ENCODE measurements around the gene RAB22A.

Gene RAB22A

DNA sequence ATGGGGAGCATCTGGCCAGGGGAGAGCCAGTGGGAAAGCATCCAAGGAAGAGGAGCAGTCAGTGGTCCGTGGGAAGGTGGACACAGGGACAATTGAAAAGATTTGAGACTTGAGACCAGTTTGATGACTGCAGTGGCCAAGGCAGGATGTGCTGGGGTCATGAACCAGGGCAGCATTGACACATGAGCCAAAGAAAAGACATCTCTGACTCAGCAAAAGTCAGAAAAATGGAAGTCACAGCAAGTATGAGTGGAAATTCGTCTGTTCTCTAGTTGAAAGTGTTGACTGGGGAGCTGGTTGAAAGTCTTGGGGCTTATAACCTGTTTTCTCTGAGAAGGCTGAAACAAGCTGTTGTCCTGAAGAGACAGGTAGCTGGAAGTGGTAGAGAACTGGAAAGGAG, 31.3 kb downstream of the RAB22A start:
- TF ChIP-seq GABPA (IDR thresholded peaks at IDR 0.05; ENCODE audit: low read depth): no peak
- TF ChIP-seq POLR2AphosphoS5 (IDR thresholded peaks at IDR 0.05; ENCODE audit: low read depth): no peak
- no peak for TF ChIP-seq CTCF (IDR thresholded peaks at IDR 0.05; ENCODE audit: insufficient read depth, low read length)
- TF ChIP-seq SPI1 (IDR thresholded peaks at IDR 0.05; ENCODE audit: borderline replicate concordance, low read depth): no peak
- TF ChIP-seq REST (IDR thresholded peaks at IDR 0.05; ENCODE audit: insufficient replicate concordance, low read depth): no peak
- no peak overlapping the region for H3K27ac ChIP-seq (replicated peaks)
- no peak overlapping the region for H3K4me3 ChIP-seq (replicated peaks; ENCODE audit: insufficient read depth, low read length)
- DNase-seq (ENCODE audit: low read depth in 1 of 2, low spot score in 1 of 2): no peak
- H3K27me3 ChIP-seq (ENCODE audit: insufficient read depth, poor library complexity, severe bottlenecking): no peaks in the 10 kb centered on the region

DNA sequence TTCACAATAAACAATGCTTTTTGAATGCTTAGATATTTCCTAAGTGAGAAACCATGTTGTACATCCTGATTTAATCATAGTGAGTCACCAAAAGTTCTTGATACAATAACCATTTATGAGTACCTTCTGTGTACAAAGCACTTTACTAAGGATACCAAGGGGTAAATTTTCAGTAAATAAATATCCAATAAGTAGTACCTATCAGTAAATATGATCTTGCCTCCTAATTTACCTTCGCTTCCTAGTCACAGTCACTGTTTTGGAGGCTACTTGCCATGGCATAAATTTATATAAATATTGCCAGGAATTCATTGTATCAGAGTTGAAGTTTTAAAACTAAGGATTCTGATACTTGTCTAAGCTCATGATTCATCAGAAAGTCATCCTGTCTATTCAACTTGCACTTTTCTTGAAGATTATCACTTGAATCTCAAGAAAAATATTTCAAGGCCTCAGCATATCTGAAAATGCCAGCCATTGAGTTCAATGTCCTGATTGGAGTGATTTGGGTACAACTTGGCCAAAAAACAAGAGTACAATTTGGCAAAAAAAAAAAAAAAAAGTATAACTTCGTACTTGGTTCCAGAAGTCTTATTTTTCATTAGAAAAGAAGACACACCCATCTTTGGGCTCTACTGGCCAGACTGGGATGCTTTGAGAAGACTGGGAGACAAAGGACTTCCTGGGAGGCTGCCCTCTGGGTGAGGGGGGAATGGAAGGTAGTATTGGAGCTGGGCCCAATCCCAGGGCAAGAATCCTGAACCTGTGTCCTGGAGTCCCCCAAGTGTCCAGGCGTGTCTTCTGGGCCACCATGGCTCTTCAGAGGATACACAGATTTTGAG, 32.8 kb downstream of the RAB22A start:
- no peak for DNase-seq (ENCODE audit: low read depth in 1 of 2, low spot score in 1 of 2)

More for the DNA sequence above, 32.8 kb downstream of the RAB22A start:
- Histone ChIP-seq H3K27ac (replicated peaks) (no peak overlapping the region), H3K4me3 (replicated peaks; ENCODE audit: insufficient read depth, low read length) (no peak overlapping the region), H3K27me3 (ENCODE audit: insufficient read depth, poor library complexity, severe bottlenecking) (no peaks in the 10 kb centered on the region)
- no peak for TF ChIP-seq REST (IDR thresholded peaks at IDR 0.05; ENCODE audit: insufficient replicate concordance, low read depth)
- no peak for TF ChIP-seq SPI1 (IDR thresholded peaks at IDR 0.05; ENCODE audit: borderline replicate concordance, low read depth)
- no peak for TF ChIP-seq CTCF (IDR thresholded peaks at IDR 0.05; ENCODE audit: insufficient read depth, low read length)
- TF ChIP-seq POLR2AphosphoS5 (IDR thresholded peaks at IDR 0.05; ENCODE audit: low read depth): no peak
- no peak for TF ChIP-seq GABPA (IDR thresholded peaks at IDR 0.05; ENCODE audit: low read depth)
